ENCODE results near the gene MAD1L1.

MAD1L1 gene

GRCh38 chr7:2182461-2182860 is 50.3 kb downstream of the MAD1L1 start:
- ChIA-PET POLR2A (interaction anchor here (0.6 kb wide), 1 partner anchor 145 kb away, joined by 9 read pairs; no protein-coding TSS in a partner anchor), CTCF (interaction anchor here (0.9 kb wide), 1 partner anchor 10 kb away, joined by 3 read pairs; no protein-coding TSS in a partner anchor)
- no peaks in the 10 kb centered on the region for H3K27me3 ChIP-seq (replicated peaks in 2 of 5; ENCODE audit: control insufficient read depth in 4 of 5, insufficient read depth in 5 of 5, low read length in 4 of 5)

GRCh38 chr7:2181077-2181854 is 51.5 kb downstream of the MAD1L1 start:
- H3K9me3 ChIP-seq (ENCODE audit: control extremely low read depth in 1 of 5, control insufficient read depth in 4 of 5, insufficient read depth in 2 of 5, low read depth in 1 of 5, low read length in 4 of 5), result no peaks in the 10 kb centered on the region
- POLR2A ChIA-PET, result no interaction called here

More at GRCh38 chr7:2182461-2182860, 50.3 kb downstream of the MAD1L1 start:
- DNase-seq, result no peak
- WGBS (ENCODE audit: insufficient coverage), result over 99% methylated on average over 9 of the region's 10 CpGs
- no peak overlapping the region for H3K4me3 ChIP-seq (ENCODE audit: control insufficient read depth in 1 of 7, extremely low read depth in 1 of 7, insufficient read depth in 4 of 7, low read depth in 2 of 7, low read length in 6 of 7)
- H3K9me3 ChIP-seq (ENCODE audit: control extremely low read depth in 1 of 5, control insufficient read depth in 4 of 5, insufficient read depth in 2 of 5, low read depth in 1 of 5, low read length in 4 of 5), result no peaks in the 10 kb centered on the region
- H3K27ac ChIP-seq (ENCODE audit: insufficient read depth in 1 of 2, low read depth in 1 of 2, low read length in 2 of 2, poor library complexity in 1 of 2, severe bottlenecking in 2 of 2), result no peak overlapping the region
- no peaks in the 10 kb centered on the region for H3K4me1 ChIP-seq (ENCODE audit: control extremely low read depth in 1 of 4, control insufficient read depth in 4 of 4, insufficient read depth in 4 of 4, low read length in 3 of 4)
- peaks cover 0 to 15% (median 5%) of the 10 kb centered on the region in 4 experiments for H3K36me3 ChIP-seq (ENCODE audit: control insufficient read depth in 4 of 4, insufficient read depth in 4 of 4, low read length in 3 of 4)

GRCh38 chr7:2180081-2180480 is 52.7 kb downstream of the MAD1L1 start:
- Histone ChIP-seq H3K27ac (ENCODE audit: insufficient read depth in 1 of 2, low read depth in 1 of 2, low read length in 2 of 2, poor library complexity in 1 of 2, severe bottlenecking in 2 of 2) (no peak overlapping the region), H3K4me3 (ENCODE audit: control insufficient read depth in 1 of 7, extremely low read depth in 1 of 7, insufficient read depth in 4 of 7, low read depth in 2 of 7, low read length in 6 of 7) (no peak overlapping the region), H3K4me1 (ENCODE audit: control extremely low read depth in 1 of 4, control insufficient read depth in 4 of 4, insufficient read depth in 4 of 4, low read length in 3 of 4) (no peaks in the 10 kb centered on the region), H3K36me3 (ENCODE audit: control insufficient read depth in 4 of 4, insufficient read depth in 4 of 4, low read length in 3 of 4) (peaks cover 0 to 13% (median 5%) of the 10 kb centered on the region in 4 experiments), H3K27me3 (replicated peaks in 2 of 5; ENCODE audit: control insufficient read depth in 4 of 5, insufficient read depth in 5 of 5, low read length in 4 of 5) (no peaks in the 10 kb centered on the region), H3K9me3 (ENCODE audit: control extremely low read depth in 1 of 5, control insufficient read depth in 4 of 5, insufficient read depth in 2 of 5, low read depth in 1 of 5, low read length in 4 of 5) (no peaks in the 10 kb centered on the region)
- CTCF ChIA-PET, result interaction anchor here (1.2 to 1.4 kb wide), 2 partner anchors 8 to 23 kb away, joined by 3 read pairs; no protein-coding TSS in a partner anchor
- DNase-seq, result no peak
- POLR2A ChIA-PET, result no interaction called here
- WGBS (ENCODE audit: insufficient coverage), result 94% methylated on average over 8 of the region's 8 CpGs

More at GRCh38 chr7:2181077-2181854, 51.5 kb downstream of the MAD1L1 start:
- Histone ChIP-seq H3K36me3 (ENCODE audit: control insufficient read depth in 4 of 4, insufficient read depth in 4 of 4, low read length in 3 of 4) (peaks cover 0 to 15% (median 5%) of the 10 kb centered on the region in 4 experiments), H3K27ac (ENCODE audit: insufficient read depth in 1 of 2, low read depth in 1 of 2, low read length in 2 of 2, poor library complexity in 1 of 2, severe bottlenecking in 2 of 2) (no peak overlapping the region), H3K4me1 (ENCODE audit: control extremely low read depth in 1 of 4, control insufficient read depth in 4 of 4, insufficient read depth in 4 of 4, low read length in 3 of 4) (no peaks in the 10 kb centered on the region), H3K27me3 (replicated peaks in 2 of 5; ENCODE audit: control insufficient read depth in 4 of 5, insufficient read depth in 5 of 5, low read length in 4 of 5) (no peaks in the 10 kb centered on the region), H3K4me3 (ENCODE audit: control insufficient read depth in 1 of 7, extremely low read depth in 1 of 7, insufficient read depth in 4 of 7, low read depth in 2 of 7, low read length in 6 of 7) (no peak overlapping the region)
- CTCF ChIA-PET, result interaction anchor here (0.9 kb wide), 1 partner anchor 11 kb away, joined by 3 read pairs; no protein-coding TSS in a partner anchor
- no peak for DNase-seq
- WGBS (ENCODE audit: insufficient coverage), result 95% methylated on average over 6 of the region's 13 CpGs

- ChIA-PET CTCF (interaction anchor here (1.9 kb wide), 1 partner anchor 10 kb away, joined by 5 read pairs; no protein-coding TSS in a partner anchor), POLR2A (no interaction called here)
- Histone ChIP-seq H3K27me3 (replicated peaks in 2 of 5; ENCODE audit: control insufficient read depth in 4 of 5, insufficient read depth in 5 of 5, low read length in 4 of 5) (no peaks in the 10 kb centered on the region), H3K4me1 (ENCODE audit: control extremely low read depth in 1 of 4, control insufficient read depth in 4 of 4, insufficient read depth in 4 of 4, low read length in 3 of 4) (peaks cover 0 to 14% (median 4%) of the 10 kb centered on the region in 4 experiments), H3K36me3 (ENCODE audit: control insufficient read depth in 4 of 4, insufficient read depth in 4 of 4, low read length in 3 of 4) (peaks cover 2 to 44% (median 8%) of the 10 kb centered on the region in 4 experiments), H3K27ac (ENCODE audit: insufficient read depth in 1 of 2, low read depth in 1 of 2, low read length in 2 of 2, poor library complexity in 1 of 2, severe bottlenecking in 2 of 2) (no peak overlapping the region), H3K4me3 (ENCODE audit: control insufficient read depth in 1 of 7, extremely low read depth in 1 of 7, insufficient read depth in 4 of 7, low read depth in 2 of 7, low read length in 6 of 7) (no peak overlapping the region), H3K9me3 (ENCODE audit: control extremely low read depth in 1 of 5, control insufficient read depth in 4 of 5, insufficient read depth in 2 of 5, low read depth in 1 of 5, low read length in 4 of 5) (no peaks in the 10 kb centered on the region)
- no peak for DNase-seq
- WGBS (ENCODE audit: insufficient coverage), result 80% methylated on average over 1 of the region's 2 CpGs
Measured at GRCh38 chr7:2175514-2175913, 57.2 kb downstream of the MAD1L1 start.

GRCh38 chr7:2175091-2175490 is 57.7 kb downstream of the MAD1L1 start:
- 98% methylated on average over 15 of the region's 15 CpGs for WGBS (ENCODE audit: insufficient coverage)
- H3K9me3 ChIP-seq (ENCODE audit: control extremely low read depth in 1 of 5, control insufficient read depth in 4 of 5, insufficient read depth in 2 of 5, low read depth in 1 of 5, low read length in 4 of 5), result no peaks in the 10 kb centered on the region
- H3K4me1 ChIP-seq (ENCODE audit: control extremely low read depth in 1 of 4, control insufficient read depth in 4 of 4, insufficient read depth in 4 of 4, low read length in 3 of 4), result peaks cover 0 to 14% (median 4%) of the 10 kb centered on the region in 4 experiments
- peaks cover 2 to 45% (median 10%) of the 10 kb centered on the region in 4 experiments for H3K36me3 ChIP-seq (ENCODE audit: control insufficient read depth in 4 of 4, insufficient read depth in 4 of 4, low read length in 3 of 4)
- no peaks in the 10 kb centered on the region for H3K27me3 ChIP-seq (replicated peaks in 2 of 5; ENCODE audit: control insufficient read depth in 4 of 5, insufficient read depth in 5 of 5, low read length in 4 of 5)
- no peak for DNase-seq
- ChIA-PET CTCF (interaction anchor here (1.9 kb wide), 1 partner anchor 11 kb away, joined by 5 read pairs; no protein-coding TSS in a partner anchor), POLR2A (no interaction called here)
- no peak overlapping the region for H3K27ac ChIP-seq (ENCODE audit: insufficient read depth in 1 of 2, low read depth in 1 of 2, low read length in 2 of 2, poor library complexity in 1 of 2, severe bottlenecking in 2 of 2)
- H3K4me3 ChIP-seq (ENCODE audit: control insufficient read depth in 1 of 7, extremely low read depth in 1 of 7, insufficient read depth in 4 of 7, low read depth in 2 of 7, low read length in 6 of 7), result no peak overlapping the region

- Histone ChIP-seq H3K9me3 (ENCODE audit: control extremely low read depth in 1 of 5, control insufficient read depth in 4 of 5, insufficient read depth in 2 of 5, low read depth in 1 of 5, low read length in 4 of 5) (no peaks in the 10 kb centered on the region), H3K27me3 (replicated peaks in 2 of 5; ENCODE audit: control insufficient read depth in 4 of 5, insufficient read depth in 5 of 5, low read length in 4 of 5) (no peaks in the 10 kb centered on the region), H3K27ac (ENCODE audit: insufficient read depth in 1 of 2, low read depth in 1 of 2, low read length in 2 of 2, poor library complexity in 1 of 2, severe bottlenecking in 2 of 2) (no peak overlapping the region), H3K4me3 (ENCODE audit: control insufficient read depth in 1 of 7, extremely low read depth in 1 of 7, insufficient read depth in 4 of 7, low read depth in 2 of 7, low read length in 6 of 7) (no peak overlapping the region), H3K4me1 (ENCODE audit: control extremely low read depth in 1 of 4, control insufficient read depth in 4 of 4, insufficient read depth in 4 of 4, low read length in 3 of 4) (peaks cover 0 to 14% (median 4%) of the 10 kb centered on the region in 4 experiments), H3K36me3 (ENCODE audit: control insufficient read depth in 4 of 4, insufficient read depth in 4 of 4, low read length in 3 of 4) (peaks cover 2 to 51% (median 16%) of the 10 kb centered on the region in 4 experiments)
- ChIA-PET CTCF (no interaction called here), POLR2A (no interaction called here)
- 44% methylated on average over 13 of the region's 15 CpGs for WGBS (ENCODE audit: insufficient coverage)
- DNase-seq, result peak in 2 of 3 donors; percentile 40 to 58
Measured at GRCh38 chr7:2173189-2173827, 59.4 kb downstream of the MAD1L1 start.

Data from common myeloid progenitor, CD34-positive (primary cell).